ENCODE measurements around the gene SCN3B. TPM values are rescaled to one million over a fixed set of nuclear protein-coding genes. Genes with fewer than 3 reads are reported as not detected.

The SCN3B gene
- total RNA-seq, 1 experiment from 2014 or later: 0.77 TPM

DNA sequence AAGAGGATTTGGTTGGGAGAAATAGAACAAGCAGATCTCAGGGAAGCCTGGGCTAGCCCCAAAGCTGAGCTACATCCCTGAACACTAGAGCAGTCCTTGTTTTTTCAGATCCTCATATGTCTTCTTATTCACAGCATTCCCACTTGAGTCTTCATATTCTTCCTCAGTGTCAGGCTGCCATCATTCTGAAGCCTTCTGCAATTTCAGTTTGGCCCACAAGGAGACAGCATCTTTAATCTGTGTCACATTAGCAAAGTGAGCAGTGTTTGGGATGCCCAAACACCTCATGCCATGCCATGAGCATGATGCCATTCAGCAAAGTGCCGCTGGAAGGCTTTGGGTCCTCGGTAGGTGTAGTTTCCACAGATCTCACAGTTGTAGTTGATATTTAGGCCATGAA is 56.6 kb downstream of the SCN3B start:
- no peak overlapping the region for H2BK5ac ChIP-seq (ENCODE audit: insufficient read length, low read length)
- DNase-seq: no peak
- H3K14ac ChIP-seq (ENCODE audit: insufficient read depth, low read length): no peak overlapping the region
- H3K23ac ChIP-seq (ENCODE audit: insufficient read length, low read depth, low read length): no peak overlapping the region
- no peak overlapping the region for H3K4me3 Mint-ChIP-seq
- H3K4me1 ChIP-seq (ENCODE audit: insufficient read depth, low read length): no peaks in the 10 kb centered on the region
- H2BK120ac ChIP-seq (ENCODE audit: low read depth, low read length, poor library complexity, severe bottlenecking): no peak overlapping the region
- no peak overlapping the region for H2AK5ac ChIP-seq (ENCODE audit: insufficient read length, low read length)
- WGBS (ENCODE audit: extremely low coverage, insufficient read length, low lambda C conversion rate): no CpG with 5 or more reads among the region's 2 CpGs
- no peak overlapping the region for H4K91ac ChIP-seq (ENCODE audit: insufficient read length, low read depth, low read length)
- H3K27ac ChIP-seq (ENCODE audit: insufficient read length, low read depth, low read length): no peak overlapping the region
- H3T11ph ChIP-seq (ENCODE audit: low read length): no peak overlapping the region
- no peak overlapping the region for H3K56ac ChIP-seq (ENCODE audit: insufficient read length, low read depth, low read length)
- H3K9ac ChIP-seq (ENCODE audit: extremely low read depth, insufficient read length, low read length): no peak overlapping the region
- no peak overlapping the region for H2BK12ac ChIP-seq (ENCODE audit: insufficient read length, low read depth, low read length)
- H4K8ac ChIP-seq (replicated peaks; ENCODE audit: insufficient read length, low read depth, low read length): no peak overlapping the region
- H3K79me2 ChIP-seq (ENCODE audit: insufficient read depth, low read length): no peaks in the 10 kb centered on the region
- no peak overlapping the region for H3K27ac Mint-ChIP-seq
- H2AFZ ChIP-seq (ENCODE audit: low read length): no peak overlapping the region
- peaks cover 2% of the 10 kb centered on the region for H4K20me1 ChIP-seq (ENCODE audit: control insufficient read depth, insufficient read depth, insufficient read length)
- H3K4me2 ChIP-seq (ENCODE audit: insufficient read depth, insufficient read length, low read length): no peak overlapping the region
- no peaks in the 10 kb centered on the region for H3K27me3 ChIP-seq (ENCODE audit: insufficient read depth, low read length)
- no peak; the same call in 2 of the 3 replicates for TF ChIP-seq CTCF (conservative IDR thresholded peaks at IDR 0.05)
- H3K36me3 Mint-ChIP-seq (ENCODE audit: insufficient read depth in 1 of 3, low read depth in 3 of 3): peaks cover 5 to 51% (median 45%) of the 10 kb centered on the region in 3 experiments; a peak in 6 of 7 replicates
- H3K9me3 Mint-ChIP-seq: no peaks in the 10 kb centered on the region
- H3K4me1 Mint-ChIP-seq: peaks cover 9 to 19% of the 10 kb centered on the region in 2 experiments
- H3K79me1 ChIP-seq (ENCODE audit: insufficient read depth, low read depth, low read length, poor library complexity, severe bottlenecking): no peaks in the 10 kb centered on the region
- H3K4ac ChIP-seq (ENCODE audit: low read depth, low read length): no peak overlapping the region
- H2BK15ac ChIP-seq (ENCODE audit: low read depth, low read length): no peak overlapping the region
- no peaks in the 10 kb centered on the region for H3K9me3 ChIP-seq (ENCODE audit: control insufficient read depth, low read depth, low read length)
- no peak overlapping the region for H2BK20ac ChIP-seq (ENCODE audit: low read depth, low read length, poor library complexity, severe bottlenecking)
- no peaks in the 10 kb centered on the region for H3K23me2 ChIP-seq (ENCODE audit: insufficient read length, low read depth, low read length, poor library complexity, severe bottlenecking)
- no peak overlapping the region for H3K18ac ChIP-seq (ENCODE audit: insufficient read length, low read depth, low read length)
- H3K27me3 Mint-ChIP-seq (ENCODE audit: low read depth): no peaks in the 10 kb centered on the region
- H4K5ac ChIP-seq (ENCODE audit: insufficient read length, low read depth, low read length): no peak overlapping the region

All from H9 (cell line).